Measurements from ENCODE around the gene AP2B1.
"Not testable (repeated sequence)": the region's sequence is repeated elsewhere in the genome, so short reads cannot be mapped to it uniquely, and the experiment has no call there.

The AP2B1 gene

GRCh38 chr17:35703308-35703707 is 116.2 kb downstream of the AP2B1 start:
- not testable (repeated sequence) for DNase-seq

DNA sequence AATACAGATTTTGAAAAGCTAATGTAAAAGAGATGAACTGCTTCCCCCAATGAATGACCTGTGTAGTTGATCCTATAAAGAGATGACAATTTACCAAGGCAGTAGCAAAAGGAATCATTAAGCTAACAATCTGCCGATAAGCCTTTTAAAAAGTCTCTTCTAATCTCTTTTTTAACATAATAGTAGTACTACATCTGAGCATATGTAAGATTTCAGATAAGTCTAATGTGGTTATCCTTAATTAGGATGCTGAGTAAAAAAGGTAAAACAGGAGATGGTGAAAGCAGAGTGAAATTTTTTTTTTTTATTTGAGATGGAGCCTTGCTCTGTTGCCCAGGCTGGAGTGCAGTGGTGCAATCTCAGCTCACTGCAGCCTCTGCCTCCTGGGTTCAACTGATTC is 118.1 kb downstream of the AP2B1 start:
- no peak for DNase-seq

- DNase-seq: no peak
Measured at GRCh38 chr17:35705705-35706104, 118.6 kb downstream of the AP2B1 start.

- DNase-seq: no peak
Measured at GRCh38 chr17:35708149-35708548, 121.0 kb downstream of the AP2B1 start.

- no peak for DNase-seq
Measured at GRCh38 chr17:35708951-35709350, 121.8 kb downstream of the AP2B1 start.

DNA sequence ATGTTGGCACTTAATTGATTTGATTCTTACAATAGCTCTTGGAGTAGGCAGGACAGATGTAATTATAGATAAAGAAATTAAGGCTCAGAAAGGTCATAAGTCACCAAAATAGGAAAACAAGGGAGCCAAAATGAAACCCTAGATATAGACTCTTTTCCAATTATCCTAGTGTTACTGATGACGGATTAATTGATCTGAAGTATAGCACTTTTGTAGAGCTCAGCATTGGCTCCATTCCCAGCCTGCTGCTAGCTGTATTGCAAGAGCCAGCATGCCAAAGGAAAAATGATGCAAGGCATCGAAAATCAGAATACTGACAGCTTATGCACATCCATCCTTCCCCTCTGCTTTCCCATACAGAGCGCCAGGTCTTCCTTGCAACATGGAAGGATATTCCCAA is 122.8 kb downstream of the AP2B1 start:
- no peak for DNase-seq

GRCh38 chr17:35710950-35711349 is 123.8 kb downstream of the AP2B1 start:
- DNase-seq: no peak

DNA sequence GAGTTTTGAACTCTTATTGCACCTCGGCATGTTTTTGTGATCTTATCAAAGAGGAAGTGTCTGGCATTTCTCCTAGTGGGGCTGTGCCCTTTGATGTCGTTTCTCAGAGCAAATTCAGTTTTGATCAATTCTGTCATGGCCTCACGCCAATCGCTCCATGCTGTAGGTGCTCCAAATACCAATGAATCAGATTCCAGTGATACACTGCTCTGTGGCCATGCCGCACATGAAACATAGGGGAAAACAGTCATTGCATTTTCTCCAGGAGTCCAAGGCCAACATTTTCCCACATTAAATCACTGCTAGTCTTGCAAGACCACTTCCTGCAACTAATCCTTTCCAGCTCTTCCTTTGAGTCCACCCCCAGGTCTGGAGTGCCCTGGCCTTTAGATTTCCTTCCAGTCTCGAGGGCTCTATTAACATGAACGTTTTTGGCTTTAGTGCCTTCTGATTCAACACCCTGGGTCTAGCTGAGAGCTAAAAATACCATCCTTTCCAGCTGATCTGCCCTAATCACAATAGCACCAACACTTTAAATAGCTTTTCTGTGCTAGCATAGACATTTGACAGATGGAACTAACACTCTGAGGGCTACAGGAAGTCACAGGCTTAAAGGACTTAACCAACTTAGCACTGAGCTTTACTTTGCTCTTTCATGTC is 126.1 kb downstream of the AP2B1 start:
- DNase-seq: no peak

DNA sequence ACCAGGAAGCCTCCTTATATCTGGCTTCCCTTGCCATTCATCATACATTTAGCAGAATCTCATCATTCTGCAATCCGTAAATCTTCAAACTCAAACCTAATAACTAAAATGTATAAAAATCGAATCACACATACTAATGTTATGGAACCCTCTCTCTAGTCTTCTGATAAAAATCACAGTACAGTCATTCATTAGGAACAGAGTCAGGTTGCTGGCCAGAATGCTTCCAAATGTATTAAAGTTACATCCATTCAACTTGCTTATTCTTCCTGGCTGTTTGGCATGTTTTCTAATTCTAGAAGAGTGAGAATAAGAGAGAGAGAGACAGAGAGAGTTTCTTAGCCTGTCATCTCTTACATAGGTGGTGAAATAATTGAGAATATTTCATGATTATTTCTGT is 127.9 kb downstream of the AP2B1 start:
- no peak for DNase-seq

DNA sequence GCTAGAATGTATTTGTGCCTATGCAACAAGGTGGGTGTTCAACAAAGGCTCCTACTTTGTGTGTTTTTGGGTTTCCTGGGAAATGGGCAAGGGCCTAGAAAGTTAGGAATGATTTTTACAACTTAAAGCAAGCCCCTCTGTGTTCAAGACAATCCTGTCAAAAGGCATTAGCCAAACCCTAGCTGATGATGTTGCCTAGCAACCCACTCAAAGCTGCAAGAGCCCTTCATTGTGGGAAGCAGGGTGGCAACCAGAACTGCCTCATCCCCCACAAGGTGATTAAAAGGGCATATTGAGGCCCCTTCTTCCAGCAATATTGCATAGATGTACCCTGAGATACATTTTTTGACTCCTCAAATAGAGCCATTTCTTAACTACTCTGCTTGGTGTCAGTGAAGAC is 128.3 kb downstream of the AP2B1 start:
- no peak for DNase-seq

DNA sequence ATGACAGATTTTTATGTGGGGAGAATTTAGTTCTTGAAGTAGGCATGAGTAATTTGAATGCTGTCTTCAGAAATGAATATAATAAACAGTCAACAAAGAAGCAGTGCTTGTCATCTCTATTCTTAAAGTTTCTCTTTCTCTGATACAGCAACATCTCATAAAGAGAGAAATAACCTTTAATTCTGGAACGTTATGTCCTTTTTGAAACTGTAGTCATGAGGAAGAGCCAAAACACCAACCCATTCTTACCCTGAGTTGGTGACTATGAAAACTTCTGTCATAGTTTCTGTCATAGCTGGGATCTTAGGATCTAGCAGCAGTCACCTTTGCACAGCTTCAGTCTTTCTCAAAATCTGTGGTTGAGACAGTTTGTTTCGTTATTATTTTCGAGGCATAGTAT is 129.1 kb downstream of the AP2B1 start:
- no peak for DNase-seq

DNA sequence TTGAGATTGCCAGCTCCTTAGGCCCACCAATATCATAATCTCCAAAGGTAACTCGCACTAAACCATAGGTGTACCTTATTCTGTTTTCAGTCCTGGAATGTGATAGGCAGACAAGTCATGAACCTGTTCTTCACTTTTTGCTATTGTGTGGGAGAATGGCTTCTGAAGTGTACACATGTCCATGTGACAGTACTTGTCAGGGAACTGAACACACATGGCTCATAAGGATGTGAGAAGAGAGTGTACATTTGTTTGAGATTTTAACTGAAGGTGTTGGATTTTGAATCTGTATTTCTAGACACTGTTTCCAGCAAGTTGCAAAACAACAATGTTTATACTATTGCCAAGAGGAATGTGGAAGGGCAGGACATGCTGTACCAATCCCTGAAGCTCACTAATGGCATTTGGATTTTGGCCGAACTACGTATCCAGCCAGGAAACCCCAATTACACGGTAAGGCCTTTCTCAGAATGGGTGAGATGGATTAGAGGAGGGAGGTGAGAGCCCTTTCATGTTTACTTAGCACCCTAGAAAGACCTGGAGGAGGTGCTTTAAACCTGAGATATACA is 129.9 kb downstream of the AP2B1 start:
- no peak for DNase-seq

DNA sequence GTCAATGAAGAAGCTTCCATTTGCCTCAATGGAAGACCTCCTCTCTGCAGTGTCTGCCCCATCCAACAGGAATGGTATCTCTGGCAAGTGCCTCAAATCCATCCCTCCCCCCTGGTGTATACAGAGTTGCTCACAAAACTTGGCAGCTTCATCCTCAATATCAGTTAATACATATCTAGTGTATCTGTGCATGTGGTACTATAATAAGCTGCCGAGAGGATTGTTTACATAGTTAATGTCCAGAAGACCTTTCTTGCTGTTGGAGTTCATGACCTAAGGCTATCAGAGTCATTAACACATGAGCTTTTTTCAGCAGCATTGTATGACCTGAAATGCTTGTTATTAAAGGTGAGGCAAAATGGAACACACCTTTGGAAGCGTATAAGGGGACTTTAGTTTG is 130.4 kb downstream of the AP2B1 start:
- DNase-seq: no peak

GRCh38 chr17:35723735-35724134 is 136.6 kb downstream of the AP2B1 start:
- no peak for DNase-seq

DNA sequence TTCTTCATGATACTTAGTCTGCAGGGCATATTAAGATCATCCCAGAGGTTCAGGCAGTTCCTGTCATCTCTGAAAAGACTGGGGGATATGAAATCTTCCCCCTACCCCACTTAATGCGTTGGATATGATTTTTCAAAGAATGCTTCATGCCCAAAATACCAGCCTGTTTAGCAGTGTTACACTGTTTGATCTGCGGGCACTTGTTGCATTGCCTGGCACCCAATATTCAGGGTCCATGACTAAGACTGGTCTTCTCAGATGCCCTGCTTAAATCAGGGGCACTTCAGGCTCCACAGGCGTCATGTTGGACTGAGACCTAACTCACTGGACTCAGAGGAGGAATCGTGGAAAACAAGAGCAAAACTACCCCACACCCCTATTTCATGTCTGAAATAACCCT is 137.9 kb downstream of the AP2B1 start:
- DNase-seq: no peak

GRCh38 chr17:35725802-35726126 is 138.6 kb downstream of the AP2B1 start:
- no peak for DNase-seq

DNA sequence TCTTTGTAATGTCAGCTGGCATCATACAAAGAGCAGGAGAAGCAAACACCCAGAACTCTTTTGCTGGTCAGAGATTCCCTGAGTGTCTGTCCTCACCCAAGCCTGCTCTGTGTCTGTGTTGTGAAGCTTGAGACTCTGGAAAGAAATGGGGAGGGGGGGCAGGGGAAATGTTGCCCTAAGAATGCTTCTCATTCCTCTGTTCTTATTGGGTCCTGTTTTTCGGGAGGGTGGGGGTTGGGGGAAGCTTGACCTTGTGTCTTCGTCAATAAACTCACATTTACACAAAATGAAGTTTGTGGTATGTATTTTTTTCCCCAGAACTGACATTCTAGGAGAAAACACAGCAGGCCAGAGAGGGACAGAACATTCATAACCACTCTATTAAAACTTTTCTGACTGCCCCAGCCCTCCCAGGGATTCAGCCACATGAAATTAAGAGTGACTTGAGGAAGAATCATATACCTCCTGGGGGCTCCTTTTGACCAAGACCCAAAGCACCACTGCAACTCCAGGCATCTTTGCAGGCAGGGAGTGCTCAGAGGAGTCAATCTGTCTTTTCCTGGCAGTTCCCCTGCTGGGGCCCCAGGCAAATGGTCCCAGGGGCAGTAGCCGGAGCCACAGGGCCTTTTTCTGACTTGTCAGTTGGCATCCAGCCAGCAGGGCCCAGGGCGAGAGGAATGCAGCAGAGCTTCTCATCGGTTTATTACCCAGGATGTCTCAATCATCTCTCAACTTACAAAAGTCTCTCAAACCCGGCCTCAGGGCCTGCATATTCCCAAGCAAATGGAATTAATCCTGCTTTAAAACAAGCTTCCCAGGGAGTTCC is 139.2 kb downstream of the AP2B1 start:
- DNase-seq: no peak

DNA sequence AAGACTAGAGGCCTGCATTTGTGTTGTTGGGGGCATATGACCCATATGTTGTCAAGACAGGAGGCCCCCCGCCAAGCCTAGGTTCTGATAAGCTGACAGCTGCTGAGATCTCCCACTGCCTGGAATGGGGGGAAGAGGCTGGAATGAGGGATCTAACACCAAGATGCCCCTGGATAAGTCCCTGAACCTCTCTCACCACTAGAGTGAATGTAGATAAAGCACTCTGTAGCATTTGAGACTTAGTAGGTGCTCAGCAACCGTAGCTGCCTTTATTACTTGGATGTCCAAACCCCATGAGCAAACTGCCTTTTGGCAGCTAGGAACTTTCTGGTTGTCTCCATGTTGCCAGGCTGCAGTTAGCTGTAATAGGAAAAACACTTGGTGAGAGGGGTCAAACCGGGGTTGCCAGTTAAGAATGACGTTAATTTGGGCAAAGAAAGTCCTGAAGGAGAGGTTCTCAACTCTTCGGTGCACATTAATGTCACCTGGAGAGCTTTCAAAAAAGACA is 139.9 kb downstream of the AP2B1 start:
- DNase-seq: no peak

GRCh38 chr17:35727635-35728034 is 140.5 kb downstream of the AP2B1 start:
- no peak for DNase-seq

- DNase-seq: no peak
Measured at GRCh38 chr17:35728551-35728950, 141.4 kb downstream of the AP2B1 start.

- no peak for DNase-seq
Measured at GRCh38 chr17:35729405-35729833, 142.3 kb downstream of the AP2B1 start.

GRCh38 chr17:35730400-35731005 is 143.4 kb downstream of the AP2B1 start:
- DNase-seq: no peak

DNA sequence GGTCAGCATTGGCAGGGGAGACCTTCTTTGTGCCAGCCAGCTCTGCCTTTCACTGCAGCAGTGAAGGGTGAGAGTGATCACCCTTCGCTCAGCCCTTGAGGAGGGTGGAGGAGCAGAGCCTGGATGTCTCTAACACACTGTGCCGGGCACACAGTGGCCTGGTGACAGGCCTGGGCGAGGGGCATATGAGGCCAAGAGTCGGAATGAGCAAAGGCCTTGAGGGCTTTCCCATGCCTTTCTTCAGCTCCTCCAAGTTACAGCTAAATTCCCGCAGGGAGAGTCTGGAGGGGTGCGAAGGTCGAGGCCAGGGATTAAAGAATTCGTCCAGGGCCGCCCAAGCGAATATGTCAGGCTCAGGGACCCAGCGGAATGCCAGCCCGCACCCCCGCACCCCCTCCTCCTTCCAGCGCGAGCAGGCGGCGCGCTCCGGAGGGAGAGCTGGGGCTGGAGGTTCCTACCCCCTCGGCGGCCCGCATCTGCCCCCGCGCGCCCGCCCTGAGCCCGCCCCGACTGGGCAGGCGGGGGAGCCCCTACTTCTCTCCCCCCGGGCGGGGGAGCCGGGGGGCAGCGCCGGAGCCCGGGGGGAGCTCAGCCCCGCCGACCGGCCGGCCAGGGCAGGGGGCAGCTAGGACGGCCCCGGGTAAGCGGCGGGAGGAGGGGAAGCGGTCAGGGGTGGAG is 144.3 kb downstream of the AP2B1 start, which contains the start of gene RASL10B:
Gene RASL10B, plus strand, starts transcription at position 401 of the 678 bp plus-strand sequence. CDS start 3,546 bp downstream, outside the sequence.
- no peak for DNase-seq

All from NCI-H2029 treated with DMSO at 0.1 percent for 48 hours (cell line).